MM.1S (cell line): Measurements from ENCODE around the gene MTF1.
A peak's percentile ranks its signal among the peaks of the same experiment; 100 is the strongest.

Experiments used
- CTCF ChIP-seq: fragments of 300-600 bp; sonication (generic); IDR thresholded peaks from 2 replicates; pipeline ENCODE4 v1.5.1; 2016; ENCODE audit warnings: antibody characterized with exemption, low read length, mixed read lengths
- EZH2 ChIP-seq: fragments of 300-600 bp; sonication (generic); optimal IDR thresholded peaks from 2 replicates; pipeline ENCODE3; 2017; ENCODE audit warnings: low read depth, mild to moderate bottlenecking, antibody characterized with exemption, low read length, mixed read lengths
- EZH2phosphoT487 ChIP-seq: fragments of 300-600 bp; sonication (generic); IDR thresholded peaks from 2 replicates; pipeline ENCODE4 v1.6.1; 2018; ENCODE audit warnings: antibody characterized with exemption, low read length

- peak; percentile 89 for TF ChIP-seq CTCF
- TF ChIP-seq EZH2 = no peak
- no peak for TF ChIP-seq EZH2phosphoT487
These were observed 48.3 kb downstream of the MTF1 start for GRCh38 chr1:37811027-37811655.
